Measurements from ENCODE around the gene CEMP1. TPM values are rescaled to one million over a fixed set of nuclear protein-coding genes. Genes with fewer than 3 reads are reported as not detected.

The CEMP1 gene
- total RNA-seq, 1 experiment from 2014 or later: not detected

DNA sequence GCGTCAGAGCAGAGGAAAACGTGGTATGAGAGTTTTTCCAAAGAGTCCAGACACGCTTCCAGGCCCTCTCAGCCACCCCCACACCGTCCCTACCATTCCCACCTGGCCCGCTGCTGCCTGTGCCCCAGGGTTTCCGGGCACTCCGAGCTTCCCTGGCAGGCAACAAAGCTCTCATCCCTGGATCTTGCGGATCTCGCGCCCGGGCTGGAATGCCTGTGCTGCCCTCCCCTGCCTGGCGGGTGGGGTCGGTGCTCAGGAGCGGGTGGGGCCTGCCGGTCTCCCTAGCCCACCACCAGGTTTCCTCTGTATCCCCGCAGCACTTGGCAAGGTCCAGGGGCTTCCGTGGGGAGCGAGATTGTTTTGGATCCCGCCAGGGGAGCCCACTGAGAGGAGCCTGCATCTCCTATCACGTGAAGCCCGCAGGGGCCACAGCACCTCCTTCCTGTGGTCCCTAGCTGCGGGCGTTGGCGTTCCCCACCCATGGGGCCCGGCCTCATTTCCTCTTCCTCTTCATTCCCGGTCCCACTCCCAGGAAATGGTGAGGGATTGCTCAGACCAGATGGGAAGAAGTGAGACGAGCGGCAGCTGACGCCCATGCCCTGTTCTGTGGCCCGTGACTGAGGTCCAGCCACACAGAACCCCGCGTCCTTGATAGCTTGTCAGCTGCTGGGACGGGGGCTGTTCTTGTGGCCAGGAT lies 45.2 kb downstream of the CEMP1 start:
- no peaks in the 10 kb centered on the region for H3K79me1 ChIP-seq (ENCODE audit: insufficient read depth, low read depth, low read length, poor library complexity, severe bottlenecking)
- H3K4me3 Mint-ChIP-seq: no peak overlapping the region
- H4K5ac ChIP-seq (ENCODE audit: insufficient read length, low read depth, low read length): no peak overlapping the region
- no peak overlapping the region for H3K27ac ChIP-seq (ENCODE audit: insufficient read length, low read depth, low read length)
- no peak for DNase-seq
- H2AK5ac ChIP-seq (ENCODE audit: insufficient read length, low read length): no peak overlapping the region
- no peak overlapping the region for H4K8ac ChIP-seq (replicated peaks; ENCODE audit: insufficient read length, low read depth, low read length)
- TF ChIP-seq, protein P1, sequence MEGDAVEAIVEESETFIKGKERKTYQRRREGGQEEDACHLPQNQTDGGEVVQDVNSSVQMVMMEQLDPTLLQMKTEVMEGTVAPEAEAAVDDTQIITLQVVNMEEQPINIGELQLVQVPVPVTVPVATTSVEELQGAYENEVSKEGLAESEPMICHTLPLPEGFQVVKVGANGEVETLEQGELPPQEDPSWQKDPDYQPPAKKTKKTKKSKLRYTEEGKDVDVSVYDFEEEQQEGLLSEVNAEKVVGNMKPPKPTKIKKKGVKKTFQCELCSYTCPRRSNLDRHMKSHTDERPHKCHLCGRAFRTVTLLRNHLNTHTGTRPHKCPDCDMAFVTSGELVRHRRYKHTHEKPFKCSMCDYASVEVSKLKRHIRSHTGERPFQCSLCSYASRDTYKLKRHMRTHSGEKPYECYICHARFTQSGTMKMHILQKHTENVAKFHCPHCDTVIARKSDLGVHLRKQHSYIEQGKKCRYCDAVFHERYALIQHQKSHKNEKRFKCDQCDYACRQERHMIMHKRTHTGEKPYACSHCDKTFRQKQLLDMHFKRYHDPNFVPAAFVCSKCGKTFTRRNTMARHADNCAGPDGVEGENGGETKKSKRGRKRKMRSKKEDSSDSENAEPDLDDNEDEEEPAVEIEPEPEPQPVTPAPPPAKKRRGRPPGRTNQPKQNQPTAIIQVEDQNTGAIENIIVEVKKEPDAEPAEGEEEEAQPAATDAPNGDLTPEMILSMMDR (conservative IDR thresholded peaks at IDR 0.05): no peak
- H3K9me3 Mint-ChIP-seq: no peaks in the 10 kb centered on the region
- no peaks in the 10 kb centered on the region for H3K9me3 ChIP-seq (ENCODE audit: control insufficient read depth, low read depth, low read length)
- no peak overlapping the region for H3K9ac ChIP-seq (ENCODE audit: extremely low read depth, insufficient read length, low read length)
- no peak overlapping the region for H3K56ac ChIP-seq (ENCODE audit: insufficient read length, low read depth, low read length)
- no peak overlapping the region for H3K23ac ChIP-seq (ENCODE audit: insufficient read length, low read depth, low read length)
- H3K79me2 ChIP-seq (ENCODE audit: insufficient read depth, low read length): no peaks in the 10 kb centered on the region; the same call in 1 of the 2 replicates
- no peak overlapping the region for H2BK15ac ChIP-seq (ENCODE audit: low read depth, low read length)
- H4K20me1 ChIP-seq (ENCODE audit: control insufficient read depth, insufficient read depth, insufficient read length): peaks cover 4% of the 10 kb centered on the region
- H3K4ac ChIP-seq (ENCODE audit: low read depth, low read length): no peak overlapping the region
- peaks cover 11 to 15% of the 10 kb centered on the region in 2 experiments for H3K4me1 Mint-ChIP-seq
- H3K14ac ChIP-seq (ENCODE audit: insufficient read depth, low read length): no peak overlapping the region
- no peaks in the 10 kb centered on the region for H3K36me3 Mint-ChIP-seq (ENCODE audit: insufficient read depth in 1 of 3, low read depth in 3 of 3)
- no peaks in the 10 kb centered on the region for H3K27me3 ChIP-seq (ENCODE audit: insufficient read depth, low read length)
- no peak overlapping the region for H2BK12ac ChIP-seq (ENCODE audit: insufficient read length, low read depth, low read length)
- WGBS (ENCODE audit: extremely low coverage, insufficient read length, low lambda C conversion rate): no CpG with 5 or more reads among the region's 33 CpGs
- H3K18ac ChIP-seq (ENCODE audit: insufficient read length, low read depth, low read length): no peak overlapping the region
- H2BK120ac ChIP-seq (ENCODE audit: low read depth, low read length, poor library complexity, severe bottlenecking): no peak overlapping the region
- no peaks in the 10 kb centered on the region for H3K27me3 Mint-ChIP-seq (ENCODE audit: low read depth)
- H3K23me2 ChIP-seq (ENCODE audit: insufficient read length, low read depth, low read length, poor library complexity, severe bottlenecking): no peaks in the 10 kb centered on the region
- H2BK20ac ChIP-seq (ENCODE audit: low read depth, low read length, poor library complexity, severe bottlenecking): no peak overlapping the region
- H3K4me2 ChIP-seq (ENCODE audit: insufficient read depth, insufficient read length, low read length): no peak overlapping the region
- H4K91ac ChIP-seq (ENCODE audit: insufficient read length, low read depth, low read length): no peak overlapping the region
- no peak overlapping the region for H2AFZ ChIP-seq (ENCODE audit: low read length)
- H3K27ac Mint-ChIP-seq: no peak overlapping the region
- no peak overlapping the region for H3T11ph ChIP-seq (ENCODE audit: low read length)
- H2BK5ac ChIP-seq (ENCODE audit: insufficient read length, low read length): no peak overlapping the region
- no peaks in the 10 kb centered on the region for H3K4me1 ChIP-seq (ENCODE audit: insufficient read depth, low read length)
